OCI-LY3 (cell line): ENCODE data around the gene TPK1.

Experiments used
- CTCF ChIP-seq: fragments of 200-600, 300-600 bp; sonication (generic); IDR thresholded peaks from 2 replicates; pipeline ENCODE4 v1.5.1; 2014; ENCODE audit warnings: antibody characterized with exemption, low read length, low read depth
- EZH2phosphoT487 ChIP-seq: fragments of 200-600 bp; shearing (Covaris generic); IDR thresholded peaks from 2 replicates; pipeline ENCODE4 v1.6.1; 2018; ENCODE audit warnings: antibody characterized with exemption, mixed run types, low read depth

GRCh38 chr7:144784943-144785342, 50.9 kb downstream of the TPK1 start:
- TF ChIP-seq CTCF (no peak), EZH2phosphoT487 (no peak)
